Measurements from ENCODE around the gene PDZRN3.

DNA sequence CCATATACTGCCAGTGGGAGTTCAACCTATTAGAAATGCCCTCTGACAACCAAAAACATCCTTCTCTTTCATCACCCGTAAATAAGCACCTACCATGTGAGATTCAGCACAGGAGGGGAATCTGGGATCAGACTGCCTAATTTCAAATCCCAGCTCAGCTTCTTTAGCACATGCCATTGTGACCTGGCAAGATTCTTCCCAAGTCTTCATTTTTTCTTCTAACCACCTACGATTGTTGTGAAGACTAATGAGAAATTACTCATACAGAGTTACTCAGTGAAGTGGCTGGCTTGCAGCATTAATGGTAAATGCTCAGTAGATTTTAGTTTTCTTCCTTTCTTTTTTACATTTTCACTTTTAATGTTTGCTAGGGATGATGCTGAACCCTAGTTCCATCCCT, 176.7 kb downstream of the PDZRN3 start:
- TF ChIP-seq, protein P1, sequence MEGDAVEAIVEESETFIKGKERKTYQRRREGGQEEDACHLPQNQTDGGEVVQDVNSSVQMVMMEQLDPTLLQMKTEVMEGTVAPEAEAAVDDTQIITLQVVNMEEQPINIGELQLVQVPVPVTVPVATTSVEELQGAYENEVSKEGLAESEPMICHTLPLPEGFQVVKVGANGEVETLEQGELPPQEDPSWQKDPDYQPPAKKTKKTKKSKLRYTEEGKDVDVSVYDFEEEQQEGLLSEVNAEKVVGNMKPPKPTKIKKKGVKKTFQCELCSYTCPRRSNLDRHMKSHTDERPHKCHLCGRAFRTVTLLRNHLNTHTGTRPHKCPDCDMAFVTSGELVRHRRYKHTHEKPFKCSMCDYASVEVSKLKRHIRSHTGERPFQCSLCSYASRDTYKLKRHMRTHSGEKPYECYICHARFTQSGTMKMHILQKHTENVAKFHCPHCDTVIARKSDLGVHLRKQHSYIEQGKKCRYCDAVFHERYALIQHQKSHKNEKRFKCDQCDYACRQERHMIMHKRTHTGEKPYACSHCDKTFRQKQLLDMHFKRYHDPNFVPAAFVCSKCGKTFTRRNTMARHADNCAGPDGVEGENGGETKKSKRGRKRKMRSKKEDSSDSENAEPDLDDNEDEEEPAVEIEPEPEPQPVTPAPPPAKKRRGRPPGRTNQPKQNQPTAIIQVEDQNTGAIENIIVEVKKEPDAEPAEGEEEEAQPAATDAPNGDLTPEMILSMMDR (IDR thresholded peaks at IDR 0.05; ENCODE audit: poor library complexity) = no peak
- TF ChIP-seq EZH2 (IDR thresholded peaks at IDR 0.05; ENCODE audit: borderline replicate concordance) = no peak
